SK-N-SH (cell line): ENCODE measurements around the gene LTA4H. TPM values are rescaled to one million over a fixed set of nuclear protein-coding genes. Genes with fewer than 3 reads are reported as not detected.

Source experiments
- CTCF ChIA-PET: fragments of 300-600, 350-600 bp; formaldehyde crosslinking; extraction: SDS; loops from one replicate; lab custom pipeline; 2021; lab: Yijun Ruan, JAX
- POLR2A ChIA-PET: fragments of 350-600 bp; sonication (Branson Sonifier 250); formaldehyde crosslinking; extraction: SDS; loops from one replicate; lab custom pipeline; 2020; ENCODE audit warnings: antibody characterized with exemption, inconsistent platforms; lab: Yijun Ruan, JAX
- DNase-seq: peaks from one replicate; pipeline ENCODE4 v3.0.0; 2012
- H2AFZ ChIP-seq: fragments of 200-600 bp; sonication (generic); 2 replicates; pipeline ENCODE4 v1.8.1; 2016; ENCODE audit warnings: antibody characterized with exemption, mild to moderate bottlenecking, low read depth
- H3F3A ChIP-seq: fragments of 200-600 bp; sonication (generic); replicated peaks from 2 replicates; pipeline ENCODE3; 2016; ENCODE audit warnings: antibody characterized with exemption, mild to moderate bottlenecking; ENCODE audit not compliant: insufficient read depth
- H3K27ac ChIP-seq, 2 experiments: fragments of 200-500 bp in 1 of 2; fragments of 200-600 bp in 1 of 2; sonication (Bioruptor generic) in 1 of 2; sonication (generic), shearing (Covaris generic) in 1 of 2; 2 replicates each; pipeline versions ENCODE4 v1.5.1 to v1.6.1; 2014 to 2016; ENCODE audit warnings: low read depth in 2 of 2, inconsistent platforms in 1 of 2, low read length in 1 of 2, mild to moderate bottlenecking in 1 of 2, mixed read lengths in 1 of 2
- H3K27me3 ChIP-seq: fragments of 200-600 bp; sonication (generic), shearing (Covaris generic); 2 replicates; pipeline ENCODE4 v1.6.1; 2016; ENCODE audit warnings: mixed run types; ENCODE audit not compliant: insufficient read depth
- H3K36me3 ChIP-seq, 2 experiments: fragments of 200-500 bp in 1 of 2; fragments of 200-600 bp in 1 of 2; sonication (Bioruptor generic) in 1 of 2; sonication (generic) in 1 of 2; replicated peaks in 1 of 2; 2 replicates each; pipeline versions ENCODE3 to v1.5.1; 2014 to 2016; ENCODE audit warnings: low read length in 1 of 2, mild to moderate bottlenecking in 1 of 2; ENCODE audit not compliant: insufficient read depth in 2 of 2, control insufficient read depth in 1 of 2
- H3K4me1 ChIP-seq, 2 experiments: fragments of 200-500 bp in 1 of 2; fragments of 200-600 bp in 1 of 2; sonication (Bioruptor generic) in 1 of 2; sonication (generic), shearing (Covaris generic) in 1 of 2; 2 replicates each; pipeline versions ENCODE4 v1.5.1 to v1.6.1; 2014 to 2016; ENCODE audit warnings: low read depth in 1 of 2, low read length in 1 of 2, mixed run types in 1 of 2; ENCODE audit not compliant: insufficient read depth in 2 of 2, control insufficient read depth in 1 of 2
- H3K4me2 ChIP-seq: fragments of 200-600 bp; sonication (generic), shearing (Covaris generic); 2 replicates; pipeline ENCODE4 v1.6.1; 2017; ENCODE audit warnings: mixed run types
- H3K4me3 ChIP-seq, 2 experiments: fragments of 200-500 bp in 1 of 2; fragments of 200-600 bp in 1 of 2; sonication (Bioruptor generic) in 1 of 2; sonication (generic), shearing (Covaris generic) in 1 of 2; 2 replicates each; pipeline versions ENCODE4 v1.5.1 to v1.8.1; 2014 to 2016; ENCODE audit warnings: low read depth in 2 of 2, inconsistent platforms in 1 of 2, low read length in 1 of 2, mild to moderate bottlenecking in 1 of 2, mixed read lengths in 1 of 2, moderate library complexity in 1 of 2
- H3K79me2 ChIP-seq: fragments of 200-600 bp; sonication (generic); 2 replicates; pipeline ENCODE4 v1.8.1; 2017; ENCODE audit warnings: mild to moderate bottlenecking; ENCODE audit not compliant: insufficient read depth
- H3K9ac ChIP-seq: fragments of 200-600 bp; sonication (generic); 2 replicates; pipeline ENCODE4 v1.6.1; 2017; ENCODE audit warnings: mixed run types
- H3K9me2 ChIP-seq: fragments of 200-600 bp; sonication (generic); 2 replicates; pipeline ENCODE4 v1.6.1; 2017; ENCODE audit warnings: mixed run types
- H3K9me3 ChIP-seq: fragments of 200-600 bp; sonication (generic); 2 replicates; pipeline ENCODE4 v1.6.1; 2017; ENCODE audit warnings: mixed run types, mild to moderate bottlenecking, moderate library complexity
- H4K20me1 ChIP-seq: fragments of 200-600 bp; sonication (generic); 2 replicates; pipeline ENCODE4 v1.6.1; 2017; ENCODE audit warnings: mild to moderate bottlenecking, mixed run types; ENCODE audit not compliant: insufficient read depth
- ELF1 ChIP-seq: IDR thresholded peaks from 2 replicates; pipeline ENCODE4 v1.4.0; 2012
- EP300 ChIP-seq, 2 experiments: IDR thresholded peaks; 2 replicates each; pipeline versions ENCODE4 v1.4.0 to v1.6.1; 2012; ENCODE audit warnings: borderline replicate concordance in 1 of 2, low read depth in 1 of 2, low read length in 1 of 2
- GABPA ChIP-seq: IDR thresholded peaks from 2 replicates; pipeline ENCODE4 v1.4.0; 2012; ENCODE audit warnings: low read depth, mild to moderate bottlenecking
- MEF2A ChIP-seq: IDR thresholded peaks from 2 replicates; pipeline ENCODE4 v1.4.0; 2012; ENCODE audit warnings: low read depth, borderline replicate concordance
- MXI1 ChIP-seq: IDR thresholded peaks from 2 replicates; pipeline ENCODE4 v1.6.1; 2012; ENCODE audit warnings: mild to moderate bottlenecking, low read depth, low read length, improper control_type of control experiment
- RAD21 ChIP-seq: IDR thresholded peaks from 2 replicates; pipeline ENCODE4 v1.6.1; 2012; ENCODE audit warnings: mild to moderate bottlenecking, low read length
- RCOR1 ChIP-seq: fragments of 150-350 bp; IDR thresholded peaks from 2 replicates; pipeline ENCODE4 v1.6.1; 2017; ENCODE audit warnings: antibody characterized with exemption, low read length
- TCF12 ChIP-seq: IDR thresholded peaks from 2 replicates; pipeline ENCODE4 v1.4.0; 2012
- ZBTB33 ChIP-seq: IDR thresholded peaks from 2 replicates; pipeline ENCODE4 v1.4.0; 2012; ENCODE audit warnings: low read depth, borderline replicate concordance
- WGBS: methylation state at CpG from one replicate; pipeline ENCODE4 v1.1.6; 2017; ENCODE audit warnings: low lambda C conversion rate; 5-methylcytosine and 5-hydroxymethylcytosine counted together
- polyA plus RNA-seq, 3 experiments: library from polyadenylated mRNA; depleted of rRNA; stranded (reverse); fragments of >200 nt; gene quantifications; 2 replicates each; pipeline ENCODE4 v1.2.3, GENCODE V29; 2012
- TF ChIP-seq, protein P1 (sequence below): IDR thresholded peaks from 2 replicates; pipeline ENCODE4; 2012
- TF ChIP-seq, protein P2 (sequence below): fragments of 150-350 bp; IDR thresholded peaks from 2 replicates; pipeline ENCODE4 v1.6.1; 2017; ENCODE audit warnings: antibody characterized with exemption, low read length, low read depth, borderline replicate concordance

LTA4H gene
- polyA plus RNA-seq, 1 of the 3 experiments (the other 2 are of a cell fraction) = 55.9 TPM

GRCh38 chr12:96036765-96037455, 1.5 kb upstream of the LTA4H start:
- Histone ChIP-seq H3F3A (peaks cover 11% of the 10 kb centered on the region), H4K20me1 (no peaks in the 10 kb centered on the region), H3K27me3 (no peaks in the 10 kb centered on the region), H3K9me2 (no peaks in the 10 kb centered on the region), H3K9me3 (no peaks in the 10 kb centered on the region), H3K4me1 (peaks cover 7 to 8% of the 10 kb centered on the region in 2 experiments; a peak in 3 of 4 replicates), H3K79me2 (peaks cover 24% of the 10 kb centered on the region), H3K27ac (no peak overlapping the region), H3K4me3 (no peak overlapping the region), H3K4me2 (no peak overlapping the region), H2AFZ (no peak overlapping the region; the same call in 1 of the 2 replicates), H3K36me3 (no peaks in the 10 kb centered on the region), H3K9ac (no peak overlapping the region)
- TF ChIP-seq ZBTB33 (no peak), EP300 (IDR thresholded peaks at IDR 0.05; ENCODE audit: borderline replicate concordance in 1 of 2, low read depth in 1 of 2, low read length in 1 of 2) (no peak), MEF2A (no peak), TCF12 (no peak), MXI1 (no peak), RAD21 (no peak), ELF1 (no peak)
- TF ChIP-seq, protein P1, sequence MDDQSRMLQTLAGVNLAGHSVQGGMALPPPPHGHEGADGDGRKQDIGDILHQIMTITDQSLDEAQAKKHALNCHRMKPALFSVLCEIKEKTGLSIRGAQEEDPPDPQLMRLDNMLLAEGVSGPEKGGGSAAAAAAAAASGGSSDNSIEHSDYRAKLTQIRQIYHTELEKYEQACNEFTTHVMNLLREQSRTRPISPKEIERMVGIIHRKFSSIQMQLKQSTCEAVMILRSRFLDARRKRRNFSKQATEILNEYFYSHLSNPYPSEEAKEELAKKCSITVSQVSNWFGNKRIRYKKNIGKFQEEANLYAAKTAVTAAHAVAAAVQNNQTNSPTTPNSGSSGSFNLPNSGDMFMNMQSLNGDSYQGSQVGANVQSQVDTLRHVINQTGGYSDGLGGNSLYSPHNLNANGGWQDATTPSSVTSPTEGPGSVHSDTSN = no peak
- TF ChIP-seq, protein P2, sequence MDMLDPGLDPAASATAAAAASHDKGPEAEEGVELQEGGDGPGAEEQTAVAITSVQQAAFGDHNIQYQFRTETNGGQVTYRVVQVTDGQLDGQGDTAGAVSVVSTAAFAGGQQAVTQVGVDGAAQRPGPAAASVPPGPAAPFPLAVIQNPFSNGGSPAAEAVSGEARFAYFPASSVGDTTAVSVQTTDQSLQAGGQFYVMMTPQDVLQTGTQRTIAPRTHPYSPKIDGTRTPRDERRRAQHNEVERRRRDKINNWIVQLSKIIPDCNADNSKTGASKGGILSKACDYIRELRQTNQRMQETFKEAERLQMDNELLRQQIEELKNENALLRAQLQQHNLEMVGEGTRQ = no peak
- POLR2A ChIA-PET = no interaction called here
- no peak for DNase-seq
- WGBS = 88% methylated on average over 8 of the region's 8 CpGs
- CTCF ChIA-PET = interaction anchor here (0.8 kb wide), 1 partner anchor 23 kb away, joined by 3 read pairs; no protein-coding TSS in a partner anchor

DNA sequence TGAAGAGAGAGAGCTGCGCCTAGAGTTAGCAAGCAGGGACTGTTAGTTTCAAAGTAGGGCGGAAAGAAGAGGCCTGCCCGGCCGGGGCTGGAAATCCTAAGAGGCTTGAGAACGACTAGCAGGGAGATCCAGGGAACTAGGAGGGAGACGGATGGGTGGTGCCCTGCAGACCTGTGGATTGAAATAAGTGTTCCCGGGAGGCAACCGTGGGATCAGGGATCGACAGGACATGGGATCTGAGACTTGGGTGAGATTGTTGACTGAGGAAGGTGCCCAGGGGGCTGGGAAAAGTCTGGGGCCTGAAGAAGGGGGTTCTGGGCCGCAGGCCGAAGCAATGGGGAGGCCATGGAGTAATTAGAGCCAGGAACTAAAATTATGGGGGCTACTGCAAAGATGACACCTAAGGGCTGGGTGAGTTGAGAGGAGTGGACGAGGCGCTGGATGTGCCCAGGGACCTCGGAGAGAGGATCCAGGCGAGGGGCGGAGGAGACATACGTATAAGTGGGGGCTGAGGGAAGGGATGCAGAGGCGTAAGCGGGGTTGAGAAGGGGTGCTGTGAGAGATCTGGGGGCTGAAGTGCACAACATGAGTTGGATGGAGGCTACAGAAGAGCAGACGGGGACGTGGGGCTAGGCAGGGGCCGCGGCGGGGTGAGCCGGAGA, 635 bp downstream of the LTA4H start:
- peak overlapping the region; percentile 74 to 82 for H3K27ac ChIP-seq
- H3K4me3 ChIP-seq = peak overlapping the region; percentile 61 to 93
- H3K27me3 ChIP-seq = no peaks in the 10 kb centered on the region
- peak; percentile 44 for DNase-seq
- 3% methylated on average over 25 of the region's 25 CpGs for WGBS
- peaks cover 7 to 8% of the 10 kb centered on the region in 2 experiments; a peak in 3 of 4 replicates for H3K4me1 ChIP-seq
- peak overlapping the region; percentile 97 for H3K4me2 ChIP-seq
- H2AFZ ChIP-seq = peak overlapping the region; percentile 96
- no peaks in the 10 kb centered on the region; the same call in 1 of the 2 replicates for H4K20me1 ChIP-seq
- H3K36me3 ChIP-seq = no peaks in the 10 kb centered on the region
- peaks cover 11% of the 10 kb centered on the region for H3F3A ChIP-seq
- H3K9me2 ChIP-seq = no peaks in the 10 kb centered on the region
- peak overlapping the region; percentile 76 for H3K9ac ChIP-seq
- peaks cover 32% of the 10 kb centered on the region for H3K79me2 ChIP-seq
- ChIA-PET POLR2A (interaction anchor here (1.6 kb wide), 1 partner anchor 92 kb away, joined by 6 read pairs; the partner anchor contains the start of genes AMDHD1 and CCDC38), CTCF (interaction anchor here (1.6 kb wide), 1 partner anchor 482 kb away, joined by 7 read pairs; no protein-coding TSS in a partner anchor)
- H3K9me3 ChIP-seq = no peaks in the 10 kb centered on the region
- TF ChIP-seq RCOR1 (no peak), GABPA (no peak), MXI1 (no peak)
